GDM1 (cell line): ENCODE results near the gene ATP2B3.
"Not testable (repeated sequence)": the region's sequence is repeated elsewhere in the genome, so short reads cannot be mapped to it uniquely, and the experiment has no call there.

Experiments
- DNase-seq: peaks from one replicate; lab custom pipeline; 2025; lab: John Stamatoyannopoulos, UW

The ATP2B3 gene

GRCh38 chrX:153593811-153594500 is 76.5 kb downstream of the ATP2B3 start:
- DNase-seq = no peak

GRCh38 chrX:153595387-153595786 is 77.9 kb downstream of the ATP2B3 start:
- DNase-seq = no peak

- no peak for DNase-seq
These were observed 78.7 kb downstream of the ATP2B3 start for GRCh38 chrX:153595859-153596857.

- no peak for DNase-seq
These were observed 79.7 kb downstream of the ATP2B3 start for GRCh38 chrX:153596981-153597750.

- no peak for DNase-seq
These were observed 81.2 kb downstream of the ATP2B3 start, which contains the start of gene CCNQ for GRCh38 chrX:153598541-153599191. CCNQ (minus strand) TSS chrX:153599139; CDS start chrX:153599073, 66 bp downstream.

GRCh38 chrX:153599192-153600031 is 82.0 kb downstream of the ATP2B3 start:
- peak; percentile 84 for DNase-seq

GRCh38 chrX:153600032-153600373 is 82.6 kb downstream of the ATP2B3 start:
- DNase-seq = no peak

- no peak for DNase-seq
These were observed 83.5 kb downstream of the ATP2B3 start for GRCh38 chrX:153600921-153601320.

- DNase-seq = no peak
These were observed 84.2 kb downstream of the ATP2B3 start for GRCh38 chrX:153601511-153602110.

- no peak for DNase-seq
These were observed 85.2 kb downstream of the ATP2B3 start for GRCh38 chrX:153602601-153603000.

GRCh38 chrX:153603131-153603656 is 85.8 kb downstream of the ATP2B3 start:
- DNase-seq = no peak

- DNase-seq = not testable (repeated sequence)
These were observed 87.4 kb downstream of the ATP2B3 start for GRCh38 chrX:153604666-153605380.

- no peak for DNase-seq
These were observed 89.1 kb downstream of the ATP2B3 start for GRCh38 chrX:153606503-153606902.

- no peak for DNase-seq
These were observed 90.9 kb downstream of the ATP2B3 start for GRCh38 chrX:153608376-153608775.

GRCh38 chrX:153608806-153609205 is 91.4 kb downstream of the ATP2B3 start:
- no peak for DNase-seq

- peak; percentile 47 for DNase-seq
These were observed 92.7 kb downstream of the ATP2B3 start for GRCh38 chrX:153609917-153610835.

GRCh38 chrX:153610836-153611213 is 93.4 kb downstream of the ATP2B3 start:
- no peak for DNase-seq
